Sigmoid colon (tissue), 4 donors: ENCODE results near the gene B3GALT6.

ENCODE experiments used
- EP300 ChIP-seq, 4 donors: sonication (generic); formaldehyde crosslinking; IDR thresholded peaks; one replicate each; pipeline ENCODE4 v1.6.1; 2017; ENCODE audit warnings: antibody characterized with exemption in 4 of 4
- POLR2A ChIP-seq, 2 donors: fragments of 450-650 bp; IDR thresholded peaks; one replicate each; pipeline ENCODE4 v1.6.1; 2016; ENCODE audit warnings: antibody characterized with exemption in 2 of 2, mild to moderate bottlenecking in 2 of 2, moderate library complexity in 2 of 2
- POLR2AphosphoS5 ChIP-seq, 4 donors: sonication (generic); formaldehyde crosslinking; IDR thresholded peaks; one replicate each; pipeline ENCODE4 v1.6.1; 2017; ENCODE audit warnings: antibody characterized with exemption in 4 of 4
- TF ChIP-seq, protein P1 (sequence below), 4 experiments: fragments of 450-650 bp in 3 of 4; fragments of 200-600 bp in 1 of 4; IDR thresholded peaks; one replicate each; pipeline ENCODE4 v1.5.1; 2016 to 2019; ENCODE audit warnings: antibody characterized with exemption in 4 of 4, mild to moderate bottlenecking in 3 of 4, moderate library complexity in 2 of 4

GRCh38 chr1:1183221-1183747, 48.8 kb upstream of the B3GALT6 start:
- TF ChIP-seq, protein P1, sequence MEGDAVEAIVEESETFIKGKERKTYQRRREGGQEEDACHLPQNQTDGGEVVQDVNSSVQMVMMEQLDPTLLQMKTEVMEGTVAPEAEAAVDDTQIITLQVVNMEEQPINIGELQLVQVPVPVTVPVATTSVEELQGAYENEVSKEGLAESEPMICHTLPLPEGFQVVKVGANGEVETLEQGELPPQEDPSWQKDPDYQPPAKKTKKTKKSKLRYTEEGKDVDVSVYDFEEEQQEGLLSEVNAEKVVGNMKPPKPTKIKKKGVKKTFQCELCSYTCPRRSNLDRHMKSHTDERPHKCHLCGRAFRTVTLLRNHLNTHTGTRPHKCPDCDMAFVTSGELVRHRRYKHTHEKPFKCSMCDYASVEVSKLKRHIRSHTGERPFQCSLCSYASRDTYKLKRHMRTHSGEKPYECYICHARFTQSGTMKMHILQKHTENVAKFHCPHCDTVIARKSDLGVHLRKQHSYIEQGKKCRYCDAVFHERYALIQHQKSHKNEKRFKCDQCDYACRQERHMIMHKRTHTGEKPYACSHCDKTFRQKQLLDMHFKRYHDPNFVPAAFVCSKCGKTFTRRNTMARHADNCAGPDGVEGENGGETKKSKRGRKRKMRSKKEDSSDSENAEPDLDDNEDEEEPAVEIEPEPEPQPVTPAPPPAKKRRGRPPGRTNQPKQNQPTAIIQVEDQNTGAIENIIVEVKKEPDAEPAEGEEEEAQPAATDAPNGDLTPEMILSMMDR (IDR thresholded peaks at IDR 0.05), result no peak
- TF ChIP-seq POLR2A (IDR thresholded peaks at IDR 0.05) (no peak), POLR2AphosphoS5 (IDR thresholded peaks at IDR 0.05) (no peak), EP300 (IDR thresholded peaks at IDR 0.05) (no peak)
